K562 (cell line): ENCODE measurements around the gene TEX38. TPM values are rescaled to one million over a fixed set of nuclear protein-coding genes. Genes with fewer than 3 reads are reported as not detected.

Experiments
- ATAC-seq: fragments of 200-7000 bp; cut with Tn5 transposase; 3 replicates; pipeline ENCODE4 v1.9.1; 2020; ENCODE audit warnings: moderate library complexity
- BruUV-seq: library from RNA; stranded (reverse); fragments of 400-500 nt; replicated peaks from 2 replicates; lab custom pipeline; 2021; lab: Mats Ljungman, UMichigan
- CTCF ChIA-PET: fragments of 300-600 bp; formaldehyde crosslinking; extraction: SDS; loops from one replicate; lab custom pipeline; 2021; ENCODE audit warnings: low intra/inter-chr PET ratio; lab: Yijun Ruan, JAX
- POLR2A ChIA-PET: fragments of 300-600, 350-650 bp; sonication (Branson Sonifier 250); formaldehyde crosslinking; extraction: SDS; loops from one replicate; lab custom pipeline; 2021; ENCODE audit warnings: antibody characterized with exemption, inconsistent platforms; lab: Yijun Ruan, JAX
- DNase-seq, 4 experiments: peaks; one replicate each; pipeline versions ENCODE4 v3.0.0 to v3.0.0-alpha.2; 2011 to 2018; ENCODE audit warnings: low spot score in 3 of 4, mixed read lengths in 3 of 4; ENCODE audit errors: extremely low read depth in 1 of 4
- FAIRE-seq: peaks from 2 replicates; lab custom pipeline; 2011; peaks lifted over from hg19 to GRCh38; lab: Jason Lieb, UNC
- H2AFZ ChIP-seq: 2 replicates; pipeline ENCODE4 v1.6.0; 2011; ENCODE audit warnings: low read depth, low read length, control low read depth, inconsistent platforms
- H3K27ac ChIP-seq: fragments of 200-600 bp; 3 replicates; pipeline ENCODE4 v1.8.0; 2011; ENCODE audit warnings: low read depth, mild to moderate bottlenecking, control low read depth, inconsistent platforms, low read length, moderate library complexity, mixed read lengths; ENCODE audit errors: extremely low read depth
- H3K27me3 ChIP-seq, 2 experiments: fragments of 300-600 bp in 1 of 2; 2 replicates in 1 of 2; 3 replicates in 1 of 2; pipeline versions ENCODE4 v1.6.0 to v1.8.0; 2011; ENCODE audit warnings: inconsistent platforms in 2 of 2, low read length in 2 of 2, mild to moderate bottlenecking in 1 of 2, mixed read lengths in 1 of 2, moderate library complexity in 1 of 2; ENCODE audit not compliant: control insufficient read depth in 2 of 2, insufficient read depth in 2 of 2
- H3K36me3 ChIP-seq: fragments of 300-600 bp; 3 replicates; pipeline ENCODE4 v1.8.0; 2011; ENCODE audit warnings: mild to moderate bottlenecking, low read length, inconsistent platforms; ENCODE audit not compliant: control insufficient read depth, insufficient read depth
- H3K4me1 ChIP-seq, 2 experiments: fragments of 200-600 bp in 1 of 2; replicated peaks in 1 of 2; 2 replicates in 1 of 2; 3 replicates in 1 of 2; pipeline versions ENCODE4 v1.5.1 to v1.8.0; 2011; ENCODE audit warnings: inconsistent platforms in 2 of 2, low read length in 2 of 2, mild to moderate bottlenecking in 1 of 2, mixed read lengths in 1 of 2, moderate library complexity in 1 of 2; ENCODE audit not compliant: control insufficient read depth in 2 of 2, insufficient read depth in 2 of 2
- H3K4me2 ChIP-seq: 2 replicates; pipeline ENCODE4 v1.6.1; 2011; ENCODE audit warnings: low read length, control low read depth, inconsistent platforms, mixed read lengths; ENCODE audit not compliant: insufficient read depth
- H3K4me3 ChIP-seq: fragments of 200-600 bp; sonication (generic), shearing (Covaris generic); 2 replicates; pipeline ENCODE4 v1.5.1; 2016; ENCODE audit warnings: control low read depth, inconsistent platforms
- H3K79me2 ChIP-seq: fragments of 200-600 bp; 3 replicates; pipeline ENCODE4 v1.8.0; 2011; ENCODE audit warnings: low read length, inconsistent platforms; ENCODE audit not compliant: control insufficient read depth, insufficient read depth
- H3K9ac ChIP-seq, 2 experiments: 2 replicates each; pipeline versions ENCODE4 v1.6.0 to v1.6.1; 2011; ENCODE audit warnings: low read depth in 2 of 2, low read length in 2 of 2, control low read depth in 1 of 2, inconsistent platforms in 1 of 2, mild to moderate bottlenecking in 1 of 2, mixed read lengths in 1 of 2; ENCODE audit not compliant: insufficient read depth in 1 of 2
- H3K9me1 ChIP-seq: one replicate; pipeline ENCODE4 v1.6.0; 2011; ENCODE audit warnings: inconsistent platforms, mild to moderate bottlenecking, low read length, moderate library complexity; ENCODE audit not compliant: control insufficient read depth, insufficient read depth
- H3K9me3 ChIP-seq: replicated peaks from 2 replicates; pipeline ENCODE4 v1.5.1; 2011; ENCODE audit warnings: low read depth, low read length, inconsistent platforms; ENCODE audit not compliant: control insufficient read depth, insufficient read depth
- H4K20me1 ChIP-seq: replicated peaks from 2 replicates; pipeline ENCODE4 v1.6.1; 2011; ENCODE audit warnings: low read length, inconsistent platforms, mixed read lengths; ENCODE audit not compliant: control insufficient read depth, insufficient read depth
- MAZ ChIP-seq, 2 experiments: fragments of 450-650 bp in 1 of 2; sonication (generic) in 1 of 2; formaldehyde crosslinking; IDR thresholded peaks in 1 of 2; conservative IDR thresholded peaks in 1 of 2; 2 replicates each; pipeline versions ENCODE4 v1.4.0 to v1.5.0; 2020; ENCODE audit warnings: mild to moderate bottlenecking in 1 of 2, missing genetic modification reagents in 1 of 2
- MEIS2 ChIP-seq: fragments of 450-650 bp; IDR thresholded peaks from 2 replicates; pipeline ENCODE4 v1.6.1; 2014; ENCODE audit warnings: mild to moderate bottlenecking; ENCODE audit not compliant: partially characterized antibody
- RBM15 ChIP-seq: fragments of 200-400 bp; formaldehyde crosslinking; IDR thresholded peaks from 2 replicates; pipeline ENCODE4 v1.6.1; 2018; ENCODE audit warnings: mild to moderate bottlenecking, low read length, moderate library complexity; ENCODE audit not compliant: insufficient read depth
- TAF1 ChIP-seq: IDR thresholded peaks from 2 replicates; pipeline ENCODE4 v1.6.1; 2011; ENCODE audit warnings: mild to moderate bottlenecking, low read length, moderate library complexity; ENCODE audit not compliant: insufficient read depth, control insufficient read depth, severe bottlenecking; ENCODE audit errors: extremely low read depth
- ZNF444 ChIP-seq: fragments of 250-450 bp; sonication (Bioruptor Pico); IDR thresholded peaks from 2 replicates; pipeline ENCODE4 v1.4.0; 2020; ENCODE audit warnings: mild to moderate bottlenecking, moderate library complexity
- WGBS: fragments of 100-300 bp; shearing (Covaris generic); methylation state at CpG from one replicate; pipeline ENCODE4 v1.1.6; 2016; ENCODE audit warnings: low coverage, mixed read lengths; ENCODE audit not compliant: insufficient coverage; ENCODE audit errors: missing lambda C conversion rate; 5-methylcytosine and 5-hydroxymethylcytosine counted together
- in situ Hi-C: fragments of 300-500 bp; cut with MboI; formaldehyde crosslinking; loops from 4 replicates; pipeline ENCODE4 v1.15.0; 2018; ENCODE audit warnings: inconsistent platforms, mixed read lengths
- intact Hi-C: fragments of 100-400 bp; cut with micrococcal nuclease; formaldehyde crosslinking; loops from 2 replicates; pipeline ENCODE4 v1.14.2; 2022
- polyA plus RNA-seq, 8 experiments: library from polyadenylated mRNA; depleted of rRNA in 4 of 8; stranded (reverse) in 5 of 8; unstranded in 3 of 8; fragments of >200 nt; fragmentation: Nextera tagmentation in 2 of 8; fragmentation: Illumina TruSeq in 1 of 8; extraction: Ambion mirVana in 2 of 8; extraction: Trizol in 1 of 8; gene quantifications; 2 replicates each; pipeline versions ENCODE4 v1.2.1 to v1.2.3, GENCODE V29; 2011 to 2014; ENCODE audit warnings: inconsistent platforms in 1 of 8, missing spikeins in 1 of 8
- total RNA-seq, 7 experiments: library from RNA; depleted of rRNA in 6 of 7; stranded (reverse); fragments of >200 nt in 6 of 7; fragmentation: Illumina TruSeq in 2 of 7; extraction: Trizol in 2 of 7; gene quantifications; 2 replicates each; pipeline versions ENCODE4 v1.2.1 to v1.2.3, GENCODE V29; 2011 to 2021; ENCODE audit warnings: low replicate concordance in 1 of 7
- TF ChIP-seq, protein P1 (sequence below), 2 experiments: fragments of 450-650 bp; IDR thresholded peaks; 2 replicates each; pipeline ENCODE4 v1.6.1; 2018; ENCODE audit warnings: mild to moderate bottlenecking in 2 of 2, low read depth in 1 of 2; ENCODE audit not compliant: partially characterized antibody in 2 of 2
- TF ChIP-seq, protein P2 (sequence below): fragments of 150-350 bp; IDR thresholded peaks from 2 replicates; pipeline ENCODE4 v1.6.1; 2014; ENCODE audit warnings: low read depth, mild to moderate bottlenecking, low read length, borderline replicate concordance
- TF ChIP-seq, protein P3 (sequence below): fragments of 450-650 bp; IDR thresholded peaks from 2 replicates; pipeline ENCODE4 v1.6.1; 2016
- TF ChIP-seq, protein P4 (sequence below), 2 experiments: fragments of 200-800 bp in 1 of 2; sonication (Bioruptor generic) in 1 of 2; sonication (generic) in 1 of 2; formaldehyde crosslinking in 1 of 2; IDR thresholded peaks in 1 of 2; conservative IDR thresholded peaks in 1 of 2; 2 replicates each; pipeline versions ENCODE4 v1.5.0 to v1.6.1; 2016 to 2020; ENCODE audit warnings: missing compliant biosample characterization in 1 of 2, missing genetic modification characterization in 1 of 2, missing genetic modification reagents in 1 of 2

The TEX38 gene
- total and polyA plus RNA-seq, 9 of the 15 experiments (the other 6 are each of a cell fraction or from before 2014, with no cell fraction given), result not detected

DNA sequence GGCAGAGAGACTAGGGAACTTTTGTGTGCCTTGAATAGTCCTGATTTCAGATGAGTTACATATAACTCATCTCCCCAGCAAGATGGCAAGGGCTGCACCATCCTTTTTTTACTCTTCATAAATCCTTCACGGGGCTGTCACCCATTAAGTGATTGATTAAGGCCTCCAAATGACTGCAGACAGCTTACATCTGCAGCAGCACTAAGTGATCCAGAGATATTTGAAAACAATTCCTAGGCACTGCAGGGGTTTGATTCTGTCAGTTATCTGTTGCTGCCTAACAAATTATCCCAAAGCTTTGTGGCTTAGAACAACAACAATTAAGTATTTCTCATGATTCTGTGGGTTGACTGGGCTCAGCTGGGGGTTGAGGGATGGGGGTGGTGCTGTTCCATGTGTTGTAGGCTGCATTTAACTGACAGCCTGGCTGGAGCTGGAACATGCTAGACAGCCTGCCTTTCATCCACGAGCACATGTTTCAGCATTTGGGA lies 19.3 kb downstream of the TEX38 start:
- WGBS, result 83% methylated on average over 2 of the region's 2 CpGs
- no peaks in the 10 kb centered on the region for H4K20me1 ChIP-seq
- no peaks in the 10 kb centered on the region for H3K27me3 ChIP-seq
- ATAC-seq (no peak), DNase-seq (no peak), FAIRE-seq (no peak)
- H3K4me2 ChIP-seq, result no peak overlapping the region
- intact Hi-C loops (no loop called here), in situ Hi-C loops (no loop called here)
- no peak overlapping the region for H3K27ac ChIP-seq
- no TSS peak for BruUV-seq
- CTCF ChIA-PET, result no interaction called here
- no peak overlapping the region for H2AFZ ChIP-seq
- H3K9ac ChIP-seq, result no peak overlapping the region
- no peaks in the 10 kb centered on the region for H3K9me3 ChIP-seq
- no peaks in the 10 kb centered on the region for H3K4me1 ChIP-seq
- peaks cover 83% of the 10 kb centered on the region for H3K36me3 ChIP-seq
- no peak overlapping the region for H3K4me3 ChIP-seq
- no peaks in the 10 kb centered on the region for H3K9me1 ChIP-seq
- POLR2A ChIA-PET, result interaction anchor here (0.7 to 1.1 kb wide), 3 partner anchors 13 to 55 kb away, joined by 3 to 4 read pairs (median 3); no protein-coding TSS in a partner anchor
- H3K79me2 ChIP-seq, result no peaks in the 10 kb centered on the region
- TF ChIP-seq, protein P1, sequence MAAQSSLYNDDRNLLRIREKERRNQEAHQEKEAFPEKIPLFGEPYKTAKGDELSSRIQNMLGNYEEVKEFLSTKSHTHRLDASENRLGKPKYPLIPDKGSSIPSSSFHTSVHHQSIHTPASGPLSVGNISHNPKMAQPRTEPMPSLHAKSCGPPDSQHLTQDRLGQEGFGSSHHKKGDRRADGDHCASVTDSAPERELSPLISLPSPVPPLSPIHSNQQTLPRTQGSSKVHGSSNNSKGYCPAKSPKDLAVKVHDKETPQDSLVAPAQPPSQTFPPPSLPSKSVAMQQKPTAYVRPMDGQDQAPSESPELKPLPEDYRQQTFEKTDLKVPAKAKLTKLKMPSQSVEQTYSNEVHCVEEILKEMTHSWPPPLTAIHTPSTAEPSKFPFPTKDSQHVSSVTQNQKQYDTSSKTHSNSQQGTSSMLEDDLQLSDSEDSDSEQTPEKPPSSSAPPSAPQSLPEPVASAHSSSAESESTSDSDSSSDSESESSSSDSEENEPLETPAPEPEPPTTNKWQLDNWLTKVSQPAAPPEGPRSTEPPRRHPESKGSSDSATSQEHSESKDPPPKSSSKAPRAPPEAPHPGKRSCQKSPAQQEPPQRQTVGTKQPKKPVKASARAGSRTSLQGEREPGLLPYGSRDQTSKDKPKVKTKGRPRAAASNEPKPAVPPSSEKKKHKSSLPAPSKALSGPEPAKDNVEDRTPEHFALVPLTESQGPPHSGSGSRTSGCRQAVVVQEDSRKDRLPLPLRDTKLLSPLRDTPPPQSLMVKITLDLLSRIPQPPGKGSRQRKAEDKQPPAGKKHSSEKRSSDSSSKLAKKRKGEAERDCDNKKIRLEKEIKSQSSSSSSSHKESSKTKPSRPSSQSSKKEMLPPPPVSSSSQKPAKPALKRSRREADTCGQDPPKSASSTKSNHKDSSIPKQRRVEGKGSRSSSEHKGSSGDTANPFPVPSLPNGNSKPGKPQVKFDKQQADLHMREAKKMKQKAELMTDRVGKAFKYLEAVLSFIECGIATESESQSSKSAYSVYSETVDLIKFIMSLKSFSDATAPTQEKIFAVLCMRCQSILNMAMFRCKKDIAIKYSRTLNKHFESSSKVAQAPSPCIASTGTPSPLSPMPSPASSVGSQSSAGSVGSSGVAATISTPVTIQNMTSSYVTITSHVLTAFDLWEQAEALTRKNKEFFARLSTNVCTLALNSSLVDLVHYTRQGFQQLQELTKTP (IDR thresholded peaks at IDR 0.05; ENCODE audit: low read depth in 1 of 2, partially characterized antibody in 2 of 2), result no peak
- TF ChIP-seq ZNF444 (CRISPR knock-in tag) (no peak), MAZ (CRISPR knock-in tag; conservative IDR thresholded peaks at IDR 0.05 in 1 of 2, IDR thresholded peaks at IDR 0.05 in 1 of 2) (no peak), MEIS2 (peak; percentile 69), RBM15 (no peak), TAF1 (no peak)
- TF ChIP-seq, protein P2, sequence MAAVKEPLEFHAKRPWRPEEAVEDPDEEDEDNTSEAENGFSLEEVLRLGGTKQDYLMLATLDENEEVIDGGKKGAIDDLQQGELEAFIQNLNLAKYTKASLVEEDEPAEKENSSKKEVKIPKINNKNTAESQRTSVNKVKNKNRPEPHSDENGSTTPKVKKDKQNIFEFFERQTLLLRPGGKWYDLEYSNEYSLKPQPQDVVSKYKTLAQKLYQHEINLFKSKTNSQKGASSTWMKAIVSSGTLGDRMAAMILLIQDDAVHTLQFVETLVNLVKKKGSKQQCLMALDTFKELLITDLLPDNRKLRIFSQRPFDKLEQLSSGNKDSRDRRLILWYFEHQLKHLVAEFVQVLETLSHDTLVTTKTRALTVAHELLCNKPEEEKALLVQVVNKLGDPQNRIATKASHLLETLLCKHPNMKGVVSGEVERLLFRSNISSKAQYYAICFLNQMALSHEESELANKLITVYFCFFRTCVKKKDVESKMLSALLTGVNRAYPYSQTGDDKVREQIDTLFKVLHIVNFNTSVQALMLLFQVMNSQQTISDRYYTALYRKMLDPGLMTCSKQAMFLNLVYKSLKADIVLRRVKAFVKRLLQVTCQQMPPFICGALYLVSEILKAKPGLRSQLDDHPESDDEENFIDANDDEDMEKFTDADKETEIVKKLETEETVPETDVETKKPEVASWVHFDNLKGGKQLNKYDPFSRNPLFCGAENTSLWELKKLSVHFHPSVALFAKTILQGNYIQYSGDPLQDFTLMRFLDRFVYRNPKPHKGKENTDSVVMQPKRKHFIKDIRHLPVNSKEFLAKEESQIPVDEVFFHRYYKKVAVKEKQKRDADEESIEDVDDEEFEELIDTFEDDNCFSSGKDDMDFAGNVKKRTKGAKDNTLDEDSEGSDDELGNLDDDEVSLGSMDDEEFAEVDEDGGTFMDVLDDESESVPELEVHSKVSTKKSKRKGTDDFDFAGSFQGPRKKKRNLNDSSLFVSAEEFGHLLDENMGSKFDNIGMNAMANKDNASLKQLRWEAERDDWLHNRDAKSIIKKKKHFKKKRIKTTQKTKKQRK, result no peak
- TF ChIP-seq, protein P3, sequence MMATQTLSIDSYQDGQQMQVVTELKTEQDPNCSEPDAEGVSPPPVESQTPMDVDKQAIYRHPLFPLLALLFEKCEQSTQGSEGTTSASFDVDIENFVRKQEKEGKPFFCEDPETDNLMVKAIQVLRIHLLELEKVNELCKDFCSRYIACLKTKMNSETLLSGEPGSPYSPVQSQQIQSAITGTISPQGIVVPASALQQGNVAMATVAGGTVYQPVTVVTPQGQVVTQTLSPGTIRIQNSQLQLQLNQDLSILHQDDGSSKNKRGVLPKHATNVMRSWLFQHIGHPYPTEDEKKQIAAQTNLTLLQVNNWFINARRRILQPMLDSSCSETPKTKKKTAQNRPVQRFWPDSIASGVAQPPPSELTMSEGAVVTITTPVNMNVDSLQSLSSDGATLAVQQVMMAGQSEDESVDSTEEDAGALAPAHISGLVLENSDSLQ, result 0 out of 2 replicates have a peak, but pooled peaks have one; percentile 30
- TF ChIP-seq, protein P4, sequence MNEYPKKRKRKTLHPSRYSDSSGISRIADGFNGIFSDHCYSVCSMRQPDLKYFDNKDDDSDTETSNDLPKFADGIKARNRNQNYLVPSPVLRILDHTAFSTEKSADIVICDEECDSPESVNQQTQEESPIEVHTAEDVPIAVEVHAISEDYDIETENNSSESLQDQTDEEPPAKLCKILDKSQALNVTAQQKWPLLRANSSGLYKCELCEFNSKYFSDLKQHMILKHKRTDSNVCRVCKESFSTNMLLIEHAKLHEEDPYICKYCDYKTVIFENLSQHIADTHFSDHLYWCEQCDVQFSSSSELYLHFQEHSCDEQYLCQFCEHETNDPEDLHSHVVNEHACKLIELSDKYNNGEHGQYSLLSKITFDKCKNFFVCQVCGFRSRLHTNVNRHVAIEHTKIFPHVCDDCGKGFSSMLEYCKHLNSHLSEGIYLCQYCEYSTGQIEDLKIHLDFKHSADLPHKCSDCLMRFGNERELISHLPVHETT (CRISPR knock-in tag; conservative IDR thresholded peaks at IDR 0.05 in 1 of 2, IDR thresholded peaks at IDR 0.05 in 1 of 2), result no peak
